ENCODE data around the gene MT1M. TPM values are rescaled to one million over a fixed set of nuclear protein-coding genes. Genes with fewer than 3 reads are reported as not detected.

The MT1M gene
- total RNA-seq, 1 experiment from 2014 or later = 0.39 TPM

- CTCF ChIA-PET = no interaction called here
- no peak for ATAC-seq
- no peaks in the 10 kb centered on the region for H3K9me2 ChIP-seq (ENCODE audit: insufficient read depth)
- no peak within 1 kb of the TSS for H3K27ac ChIP-seq (ENCODE audit: low read depth, low read length)
- H3K4me3 ChIP-seq (replicated peaks in 1 of 2; ENCODE audit: low read depth in 1 of 2, low read length in 2 of 2) = no peak within 1 kb of the TSS
- no peak for DNase-seq (ENCODE audit: low read depth, low spot score)
- POLR2A ChIA-PET = interaction anchor here (1.8 kb wide), 1 partner anchor 8 kb away, joined by 6 read pairs; no protein-coding TSS in a partner anchor
- no TSS peak for BruUV-seq (replicated peaks)
- no peaks in the 10 kb centered on the region for H3K9me3 ChIP-seq (ENCODE audit: control insufficient read depth in 1 of 2, insufficient read depth in 1 of 2, low read depth in 1 of 2, low read length in 2 of 2)
- no peaks in the 10 kb centered on the region for H4K20me1 ChIP-seq (ENCODE audit: insufficient read depth)
- TF ChIP-seq CTCF (IDR thresholded peaks at IDR 0.05 in 2 of 3, conservative IDR thresholded peaks at IDR 0.05 in 1 of 3; ENCODE audit: borderline replicate concordance in 1 of 3, insufficient read depth in 1 of 3, low read depth in 2 of 3, low read length in 2 of 3) = no peak
- H3K4me2 ChIP-seq (ENCODE audit: low read length) = no peak within 1 kb of the TSS
- no peaks in the 10 kb centered on the region for H3K79me2 ChIP-seq (ENCODE audit: insufficient read depth, low read length)
- RAD21 ChIA-PET (ENCODE audit: low non-redundant PET in 1 of 2, low total read pairs in 2 of 2, uncharacterized antibody in 2 of 2, unreplicated experiment in 2 of 2) = no interaction called here
- peaks cover 18 to 32% of the 10 kb centered on the region in 2 experiments for H3K4me1 ChIP-seq (ENCODE audit: control insufficient read depth in 1 of 2, insufficient read depth in 2 of 2, low read length in 2 of 2)
- no peaks in the 10 kb centered on the region for H3K36me3 ChIP-seq (ENCODE audit: control insufficient read depth in 1 of 2, insufficient read depth in 2 of 2, low read length in 2 of 2)
- intact Hi-C loops (cut with micrococcal nuclease) = no loop called here
- no peak within 1 kb of the TSS for H2AFZ ChIP-seq (ENCODE audit: low read depth, low read length, poor library complexity, severe bottlenecking)
- no peak within 1 kb of the TSS for H3K9ac ChIP-seq (ENCODE audit: low read length)
- H3K27me3 ChIP-seq (ENCODE audit: insufficient read depth, low read length) = no peaks in the 10 kb centered on the region
These were observed 19.1 kb downstream of the MT1M start, which contains the start of gene MT1B for GRCh38 chr16:56651586-56651985. Gene MT1B, plus strand, starts transcription at chr16:56651886. Its CDS starts 68 bp downstream, at chr16:56651954.

GRCh38 chr16:56652600-56652999 lies 20.1 kb downstream of the MT1M start:
- Histone ChIP-seq H4K20me1 (ENCODE audit: insufficient read depth) (no peaks in the 10 kb centered on the region), H3K4me1 (ENCODE audit: control insufficient read depth in 1 of 2, insufficient read depth in 2 of 2, low read length in 2 of 2) (peaks cover 22 to 41% of the 10 kb centered on the region in 2 experiments), H3K79me2 (ENCODE audit: insufficient read depth, low read length) (no peaks in the 10 kb centered on the region), H3K4me3 (replicated peaks in 1 of 2; ENCODE audit: low read depth in 1 of 2, low read length in 2 of 2) (no peak overlapping the region), H3K27me3 (ENCODE audit: insufficient read depth, low read length) (no peaks in the 10 kb centered on the region), H3K4me2 (ENCODE audit: low read length) (no peak overlapping the region), H3K9me3 (ENCODE audit: control insufficient read depth in 1 of 2, insufficient read depth in 1 of 2, low read depth in 1 of 2, low read length in 2 of 2) (no peaks in the 10 kb centered on the region), H3K9me2 (ENCODE audit: insufficient read depth) (no peaks in the 10 kb centered on the region), H3K9ac (ENCODE audit: low read length) (no peak overlapping the region), H3K36me3 (ENCODE audit: control insufficient read depth in 1 of 2, insufficient read depth in 2 of 2, low read length in 2 of 2) (no peaks in the 10 kb centered on the region), H3K27ac (ENCODE audit: low read depth, low read length) (no peak overlapping the region), H2AFZ (ENCODE audit: low read depth, low read length, poor library complexity, severe bottlenecking) (no peak overlapping the region)
- DNase-seq (ENCODE audit: low read depth, low spot score) (no peak), ATAC-seq (no peak)
- BruUV-seq (replicated peaks) = no TSS peak
- intact Hi-C loops (cut with micrococcal nuclease) = no loop called here
- POLR2A ChIA-PET = interaction anchor here (1.8 kb wide), 1 partner anchor 9 kb away, joined by 6 read pairs; no protein-coding TSS in a partner anchor
- CTCF ChIA-PET = no interaction called here
- RAD21 ChIA-PET (ENCODE audit: low non-redundant PET in 1 of 2, low total read pairs in 2 of 2, uncharacterized antibody in 2 of 2, unreplicated experiment in 2 of 2) = no interaction called here
- no peak for TF ChIP-seq POLR2A (IDR thresholded peaks at IDR 0.05; ENCODE audit: borderline replicate concordance, extremely low read depth, insufficient read depth, insufficient read length)
- no peak for TF ChIP-seq REST (IDR thresholded peaks at IDR 0.05; ENCODE audit: low read depth)
- no peak for TF ChIP-seq SRF (IDR thresholded peaks at IDR 0.05; ENCODE audit: low read depth)
- TF ChIP-seq ZNF274 (IDR thresholded peaks at IDR 0.05; ENCODE audit: low read depth, low read length) = no peak
- no peak for TF ChIP-seq EGR1 (IDR thresholded peaks at IDR 0.05; ENCODE audit: low read depth)
- TF ChIP-seq CEBPB (IDR thresholded peaks at IDR 0.05; ENCODE audit: low read depth) = no peak
- no peak for TF ChIP-seq POLR2AphosphoS5 (IDR thresholded peaks at IDR 0.05; ENCODE audit: low read depth, low read length)
- no peak for TF ChIP-seq RAD21 (IDR thresholded peaks at IDR 0.05; ENCODE audit: low read depth)
- TF ChIP-seq ZFX (IDR thresholded peaks at IDR 0.05) = no peak
- no peak for TF ChIP-seq TCF7L2 (IDR thresholded peaks at IDR 0.05; ENCODE audit: borderline replicate concordance, extremely low read depth, insufficient read depth, insufficient read length)
- no peak for TF ChIP-seq ATF3 (IDR thresholded peaks at IDR 0.05)
- TF ChIP-seq SP1 (IDR thresholded peaks at IDR 0.05; ENCODE audit: low read depth) = no peak
- TF ChIP-seq JUND (IDR thresholded peaks at IDR 0.05) = no peak
- TF ChIP-seq YY1 (IDR thresholded peaks at IDR 0.05; ENCODE audit: extremely low read depth, insufficient replicate concordance, low read depth, low read length) = no peak
- no peak for TF ChIP-seq ELF1 (IDR thresholded peaks at IDR 0.05; ENCODE audit: borderline replicate concordance, low read depth)
- no peak for TF ChIP-seq SIN3A (IDR thresholded peaks at IDR 0.05; ENCODE audit: low read depth)
- TF ChIP-seq FOSL1 (IDR thresholded peaks at IDR 0.05; ENCODE audit: low read depth) = no peak
